Hematopoietic multipotent progenitor cell treated with erythropoietin and hydrocortisone succinate and interleukin-3 and kit ligand, for 4 days (in vitro differentiated cells): ENCODE measurements around the gene DDX49.
A peak's percentile ranks its signal among the peaks of the same experiment; 100 is the strongest.
"Not testable (repeated sequence)": the region's sequence is repeated elsewhere in the genome, so short reads cannot be mapped to it uniquely, and the experiment has no call there.

Source experiments
- DNase-seq: peaks from one replicate; pipeline ENCODE4 v3.0.0-alpha.2; 2015

Gene DDX49

GRCh38 chr19:18910801-18911436 lies 8.6 kb upstream of the DDX49 start:
- DNase-seq, result no peak

GRCh38 chr19:18912933-18913332 lies 6.6 kb upstream of the DDX49 start:
- no peak for DNase-seq

GRCh38 chr19:18913466-18913865 lies 6.0 kb upstream of the DDX49 start:
- no peak for DNase-seq

GRCh38 chr19:18915639-18916038 lies 3.9 kb upstream of the DDX49 start:
- DNase-seq, result peak; percentile 85

- not testable (repeated sequence) for DNase-seq
Observed at GRCh38 chr19:18917593-18917992, 1.9 kb upstream of the DDX49 start.

GRCh38 chr19:18919900-18920214 lies 342 bp downstream of the DDX49 start:
- DNase-seq, result no peak

GRCh38 chr19:18920400-18920799 lies 885 bp downstream of the DDX49 start:
- no peak for DNase-seq

GRCh38 chr19:18921593-18921992 lies 2.1 kb downstream of the DDX49 start:
- no peak for DNase-seq

GRCh38 chr19:18922228-18922985 lies 2.9 kb downstream of the DDX49 start:
- no peak for DNase-seq

GRCh38 chr19:18924684-18925213 lies 5.2 kb downstream of the DDX49 start:
- DNase-seq, result no peak

- no peak for DNase-seq
Observed at GRCh38 chr19:18928018-18928805, 8.7 kb downstream of the DDX49 start.

GRCh38 chr19:18929311-18929710 lies 9.8 kb downstream of the DDX49 start:
- DNase-seq, result no peak

GRCh38 chr19:18931316-18932162 lies 12.0 kb downstream of the DDX49 start:
- DNase-seq, result no peak

- DNase-seq, result peak; percentile 94
Observed at GRCh38 chr19:18932216-18932841, 12.8 kb downstream of the DDX49 start.

GRCh38 chr19:18933297-18933696 lies 13.8 kb downstream of the DDX49 start:
- no peak for DNase-seq

GRCh38 chr19:18939163-18939562 lies 19.6 kb downstream of the DDX49 start:
- DNase-seq, result no peak

GRCh38 chr19:18939922-18940768 lies 20.6 kb downstream of the DDX49 start:
- no peak for DNase-seq

- peak; percentile 72 for DNase-seq
Observed at GRCh38 chr19:18940769-18941627, 21.5 kb downstream of the DDX49 start, which contains the start of gene HOMER3. Gene HOMER3 (minus strand): TSS chr19:18941217. CDS start chr19:18938982, 2,235 bp downstream.

GRCh38 chr19:18941628-18942354 lies 22.3 kb downstream of the DDX49 start:
- DNase-seq, result no peak
